HCT116 (cell line): Measurements from ENCODE around the gene LENG9. TPM values are rescaled to one million over a fixed set of nuclear protein-coding genes. Genes with fewer than 3 reads are reported as not detected.

Source experiments
- ATAC-seq: fragments of 200-7000 bp; cut with Tn5 transposase; 2 replicates; pipeline ENCODE4 v1.9.1; 2020; ENCODE audit warnings: mild to moderate bottlenecking, moderate library complexity
- BruUV-seq: library from RNA; stranded (reverse); fragments of 400-500 nt; replicated peaks from 2 replicates; lab custom pipeline; 2021; lab: Mats Ljungman, UMichigan
- CTCF ChIA-PET: fragments of 300-600 bp; sonication (Branson Sonifier 250); formaldehyde crosslinking; loops from one replicate; lab custom pipeline; 2021; ENCODE audit warnings: antibody characterized with exemption; lab: Charles Lee
- POLR2A ChIA-PET: fragments of 300-600, 350-600 bp; sonication (Branson Sonifier 250); formaldehyde crosslinking; loops from one replicate; lab custom pipeline; 2021; ENCODE audit warnings: antibody characterized with exemption; lab: Charles Lee
- RAD21 ChIA-PET, 2 experiments: fragments of 300-600 bp; sonication (Branson Sonifier 250); formaldehyde crosslinking; loops; one replicate each; lab custom pipeline; 2023; ENCODE audit warnings: low total read pairs in 2 of 2; ENCODE audit not compliant: uncharacterized antibody in 2 of 2, unreplicated experiment in 2 of 2, low non-redundant PET in 1 of 2; lab: Charles Lee
- DNase-seq: peaks from one replicate; pipeline ENCODE4 v3.0.0-alpha.2; 2010; ENCODE audit warnings: low read depth, low spot score
- H2AFZ ChIP-seq: fragments of 200-600 bp; shearing (Covaris generic), sonication (generic); 2 replicates; pipeline ENCODE4 v1.6.1; 2017; ENCODE audit warnings: low read depth, mixed run types, mixed read lengths, antibody characterized with exemption, low read length; ENCODE audit not compliant: poor library complexity, severe bottlenecking
- H3K27ac ChIP-seq: 2 replicates; pipeline ENCODE4 v1.5.1; 2012; ENCODE audit warnings: low read depth, low read length
- H3K27me3 ChIP-seq: fragments of 200-600 bp; sonication (generic); 2 replicates; pipeline ENCODE4 v1.6.1; 2016; ENCODE audit warnings: mixed run types, low read length, mixed read lengths; ENCODE audit not compliant: insufficient read depth
- H3K36me3 ChIP-seq, 2 experiments: fragments of 200-500 bp in 1 of 2; fragments of 200-600 bp in 1 of 2; sonication (Bioruptor generic) in 1 of 2; sonication (generic) in 1 of 2; 2 replicates each; pipeline versions ENCODE4 v1.5.1 to v1.6.1; 2014 to 2016; ENCODE audit warnings: low read length in 2 of 2, inconsistent platforms in 1 of 2, mixed read lengths in 1 of 2, mixed run types in 1 of 2; ENCODE audit not compliant: insufficient read depth in 2 of 2, control insufficient read depth in 1 of 2
- H3K4me1 ChIP-seq, 2 experiments: fragments of 200-600 bp in 1 of 2; sonication (generic) in 1 of 2; 2 replicates each; pipeline versions ENCODE4 v1.5.1 to v1.6.1; 2012 to 2017; ENCODE audit warnings: low read length in 2 of 2, inconsistent platforms in 1 of 2, mild to moderate bottlenecking in 1 of 2, mixed read lengths in 1 of 2, mixed run types in 1 of 2, moderate library complexity in 1 of 2; ENCODE audit not compliant: insufficient read depth in 2 of 2, control insufficient read depth in 1 of 2
- H3K4me2 ChIP-seq: fragments of 200-600 bp; sonication (generic); 2 replicates; pipeline ENCODE4 v1.6.1; 2017; ENCODE audit warnings: mixed run types, low read length, mixed read lengths
- H3K4me3 ChIP-seq, 2 experiments: fragments of 200-600 bp in 1 of 2; sonication (generic) in 1 of 2; replicated peaks in 1 of 2; 2 replicates each; pipeline ENCODE4 v1.5.1; 2011 to 2016; ENCODE audit warnings: low read length in 2 of 2, control low read depth in 1 of 2, low read depth in 1 of 2, mild to moderate bottlenecking in 1 of 2, mixed read lengths in 1 of 2, mixed run types in 1 of 2
- H3K79me2 ChIP-seq: fragments of 200-600 bp; sonication (generic); 2 replicates; pipeline ENCODE4 v1.6.1; 2017; ENCODE audit warnings: mild to moderate bottlenecking, mixed run types, low read length, moderate library complexity, mixed read lengths; ENCODE audit not compliant: insufficient read depth
- H3K9ac ChIP-seq: fragments of 200-600 bp; sonication (generic); 2 replicates; pipeline ENCODE4 v1.6.1; 2016; ENCODE audit warnings: low read length, mixed read lengths
- H3K9me2 ChIP-seq: fragments of 200-600 bp; sonication (generic), shearing (Covaris generic); 2 replicates; pipeline ENCODE4 v1.6.1; 2017; ENCODE audit warnings: mixed run types, mild to moderate bottlenecking, moderate library complexity; ENCODE audit not compliant: insufficient read depth
- H3K9me3 ChIP-seq, 2 experiments: fragments of 200-500 bp in 1 of 2; fragments of 200-600 bp in 1 of 2; sonication (Bioruptor generic) in 1 of 2; sonication (generic) in 1 of 2; 2 replicates each; pipeline ENCODE4 v1.6.1; 2014 to 2017; ENCODE audit warnings: low read length in 2 of 2, mixed read lengths in 2 of 2, inconsistent platforms in 1 of 2, low read depth in 1 of 2, mild to moderate bottlenecking in 1 of 2, mixed run types in 1 of 2, moderate library complexity in 1 of 2; ENCODE audit not compliant: control insufficient read depth in 1 of 2, insufficient read depth in 1 of 2
- H4K20me1 ChIP-seq: fragments of 200-600 bp; sonication (generic), shearing (Covaris generic); 2 replicates; pipeline ENCODE4 v1.6.1; 2017; ENCODE audit warnings: mixed run types, mild to moderate bottlenecking, moderate library complexity; ENCODE audit not compliant: insufficient read depth
- CTCF ChIP-seq, 3 experiments: fragments of 200-600 bp in 1 of 3; sonication (generic) in 1 of 3; IDR thresholded peaks in 2 of 3; conservative IDR thresholded peaks in 1 of 3; 2 replicates each; pipeline ENCODE4 v1.5.1; 2012 to 2017; ENCODE audit warnings: low read depth in 2 of 3, low read length in 2 of 3, antibody characterized with exemption in 1 of 3, borderline replicate concordance in 1 of 3, control low read depth in 1 of 3, mild to moderate bottlenecking in 1 of 3, mixed read lengths in 1 of 3, mixed run types in 1 of 3, moderate library complexity in 1 of 3; ENCODE audit not compliant: insufficient read depth in 1 of 3
- EGR1 ChIP-seq: IDR thresholded peaks from 2 replicates; pipeline ENCODE4 v1.6.1; 2012; ENCODE audit warnings: low read depth
- EZH2 ChIP-seq: fragments of 200-600 bp; sonication (generic); IDR thresholded peaks from 2 replicates; pipeline ENCODE4 v1.6.1; 2017; ENCODE audit warnings: antibody characterized with exemption, mixed run types
- EZH2phosphoT487 ChIP-seq: fragments of 200-600 bp; IDR thresholded peaks from 2 replicates; pipeline ENCODE4 v1.6.1; 2018; ENCODE audit warnings: antibody characterized with exemption, borderline replicate concordance
- TCF7L2 ChIP-seq: IDR thresholded peaks from 2 replicates; pipeline ENCODE4 v1.7.0; 2011; ENCODE audit warnings: borderline replicate concordance, inconsistent platforms; ENCODE audit not compliant: insufficient read depth, insufficient read length; ENCODE audit errors: extremely low read depth
- YY1 ChIP-seq: IDR thresholded peaks from 2 replicates; pipeline ENCODE4 v1.6.1; 2011; ENCODE audit warnings: low read length, low read depth, moderate library complexity, mild to moderate bottlenecking; ENCODE audit not compliant: insufficient replicate concordance; ENCODE audit errors: extremely low read depth
- ZBTB33 ChIP-seq: IDR thresholded peaks from 2 replicates; pipeline ENCODE4 v1.6.1; 2011; ENCODE audit warnings: mild to moderate bottlenecking, low read length, moderate library complexity; ENCODE audit not compliant: insufficient replicate concordance; ENCODE audit errors: extremely low read depth
- ZFX ChIP-seq: fragments of 450-650 bp; IDR thresholded peaks from 2 replicates; pipeline ENCODE4 v1.6.1; 2017
- ZNF274 ChIP-seq: fragments of 200-500 bp; sonication (Bioruptor generic); IDR thresholded peaks from 2 replicates; pipeline ENCODE4 v1.6.1; 2014; ENCODE audit warnings: mild to moderate bottlenecking, low read depth, low read length, inconsistent platforms
- intact Hi-C: fragments of 100-400 bp; cut with micrococcal nuclease; formaldehyde crosslinking; loops from 2 replicates; pipeline ENCODE4 v1.10.0; 2022
- total RNA-seq: library from RNA; stranded (reverse); gene quantifications from one replicate; pipeline ENCODE4 v1.2.1, GENCODE V29; 2021; ENCODE audit not compliant: unreplicated experiment

LENG9 gene
- total RNA-seq, 1 experiment from 2014 or later: 9.0 TPM

GRCh38 chr19:54444737-54445136 is 18.8 kb downstream of the LENG9 start (continued):
- TF ChIP-seq TCF7L2 (no peak), EZH2 (no peak), ZNF274 (no peak), YY1 (no peak), CTCF (IDR thresholded peaks at IDR 0.05 in 2 of 3, conservative IDR thresholded peaks at IDR 0.05 in 1 of 3; ENCODE audit: borderline replicate concordance in 1 of 3, insufficient read depth in 1 of 3, low read depth in 2 of 3, low read length in 2 of 3) (no peak), EZH2phosphoT487 (no peak), EGR1 (no peak)

GRCh38 chr19:54440641-54441040 is 22.9 kb downstream of the LENG9 start:
- no peak for TF ChIP-seq ZBTB33
- TF ChIP-seq ZFX: no peak
- Histone ChIP-seq H3K79me2 (peaks cover 2% of the 10 kb centered on the region; the same call in 1 of the 2 replicates), H3K27ac (no peak overlapping the region), H4K20me1 (no peaks in the 10 kb centered on the region), H3K9ac (no peak overlapping the region), H2AFZ (no peak overlapping the region), H3K27me3 (no peaks in the 10 kb centered on the region), H3K36me3 (peaks cover 3 to 9% of the 10 kb centered on the region in 2 experiments; a peak in 2 of 4 replicates), H3K9me2 (no peaks in the 10 kb centered on the region), H3K4me3 (no peak overlapping the region), H3K4me1 (peaks cover 0 to 6% of the 10 kb centered on the region in 2 experiments; a peak in 1 of 4 replicates), H3K4me2 (no peak overlapping the region), H3K9me3 (no peaks in the 10 kb centered on the region)
- POLR2A ChIA-PET: interaction anchor here (3.4 kb wide), 1 partner anchor 8 kb away, joined by 12 read pairs; the partner anchor contains the start of gene LENG8
- intact Hi-C loops: no loop called here
- RAD21 ChIA-PET: no interaction called here
- CTCF ChIA-PET: interaction anchor here (0.6 to 3.2 kb wide), 4 partner anchors 10 to 50 kb away, joined by 3 to 17 read pairs (median 4); no protein-coding TSS in a partner anchor
- BruUV-seq: no TSS peak
- ATAC-seq: no peak
- no peak for DNase-seq
